GM12878 (cell line): ENCODE data around the gene SNCAIP. TPM values are rescaled to one million over a fixed set of nuclear protein-coding genes. Genes with fewer than 3 reads are reported as not detected.

ENCODE experiments used
- ATAC-seq: fragments of 200-7000 bp; cut with Tn5 transposase; 3 replicates; pipeline ENCODE4 v1.9.1; 2020; ENCODE audit warnings: mild to moderate bottlenecking, moderate library complexity
- BruUV-seq: library from RNA; stranded (reverse); fragments of 400-500 nt; replicated peaks from 2 replicates; lab custom pipeline; 2021; lab: Mats Ljungman, UMichigan
- CTCF ChIA-PET: fragments of 300-600 bp; sonication (Branson Sonifier 250); formaldehyde crosslinking; extraction: SDS; loops from one replicate; lab custom pipeline; 2021; ENCODE audit warnings: inconsistent platforms; lab: Yijun Ruan, JAX
- POLR2A ChIA-PET: fragments of 350-600 bp; formaldehyde crosslinking; extraction: SDS; loops from one replicate; lab custom pipeline; 2021; ENCODE audit warnings: inconsistent platforms; lab: Charles Lee
- RAD21 ChIA-PET: fragments of 300-600 bp; sonication (Branson Sonifier 250); formaldehyde crosslinking; loops from one replicate; lab custom pipeline; 2023; ENCODE audit warnings: antibody characterized with exemption; ENCODE audit not compliant: unreplicated experiment; lab: Charles Lee
- SMC1A ChIA-PET: fragments of 300-600 bp; sonication (Branson Sonifier 250); formaldehyde crosslinking; loops from one replicate; lab custom pipeline; 2023; ENCODE audit not compliant: unreplicated experiment, uncharacterized antibody; lab: Charles Lee
- DNase-seq: peaks from one replicate; pipeline ENCODE4 v3.0.0-alpha.2; 2011; ENCODE audit warnings: low read depth, low spot score
- FAIRE-seq: peaks from 3 replicates; lab custom pipeline; 2011; peaks lifted over from hg19 to GRCh38; lab: Jason Lieb, UNC
- H2AFZ ChIP-seq: 2 replicates; pipeline ENCODE4 v1.6.0; 2011; ENCODE audit warnings: low read depth, low read length, control low read depth; ENCODE audit not compliant: control insufficient read depth
- H3K27ac ChIP-seq: 2 replicates; pipeline ENCODE4 v1.5.1; 2011; ENCODE audit warnings: control low read depth; ENCODE audit not compliant: control insufficient read depth, insufficient read depth
- H3K27me3 ChIP-seq, 2 experiments: replicated peaks in 1 of 2; 2 replicates each; pipeline versions ENCODE4 v1.6.0 to v1.6.1; 2011; ENCODE audit warnings: low read length in 1 of 2; ENCODE audit not compliant: control insufficient read depth in 2 of 2, insufficient read depth in 2 of 2
- H3K36me3 ChIP-seq, 2 experiments: 2 replicates each; pipeline ENCODE4 v1.5.1; 2011; ENCODE audit warnings: low read length in 1 of 2; ENCODE audit not compliant: control insufficient read depth in 2 of 2, insufficient read depth in 2 of 2
- H3K4me1 ChIP-seq: 2 replicates; pipeline ENCODE4 v1.6.1; 2011; ENCODE audit warnings: mild to moderate bottlenecking, low read length, moderate library complexity, mixed read lengths; ENCODE audit not compliant: control insufficient read depth, insufficient read depth
- H3K4me2 ChIP-seq: 2 replicates; pipeline ENCODE4 v1.6.0; 2011; ENCODE audit warnings: control low read depth; ENCODE audit not compliant: control insufficient read depth, insufficient read depth
- H3K4me3 ChIP-seq: fragments of 200-600 bp; sonication (generic); 2 replicates; pipeline ENCODE4 v1.5.1; 2016
- H3K79me2 ChIP-seq: 2 replicates; pipeline ENCODE4 v1.6.0; 2011; ENCODE audit warnings: low read length; ENCODE audit not compliant: control insufficient read depth, insufficient read depth
- H3K9ac ChIP-seq: 2 replicates; pipeline ENCODE4 v1.8.0; 2011; ENCODE audit warnings: low read length, control low read depth, mixed read lengths; ENCODE audit not compliant: control insufficient read depth, insufficient read depth
- H3K9me3 ChIP-seq: replicated peaks from 3 replicates; pipeline ENCODE4 v1.5.1; 2011; ENCODE audit warnings: mild to moderate bottlenecking, low read length; ENCODE audit not compliant: control insufficient read depth, insufficient read depth
- H4K20me1 ChIP-seq: 2 replicates; pipeline ENCODE4 v1.6.0; 2011; ENCODE audit not compliant: control insufficient read depth, insufficient read depth
- BACH1 ChIP-seq: fragments of 450-650 bp; IDR thresholded peaks from 2 replicates; pipeline ENCODE4 v1.6.1; 2017; ENCODE audit warnings: mild to moderate bottlenecking, borderline replicate concordance
- CHD4 ChIP-seq: fragments of 200-600 bp; sonication (generic); IDR thresholded peaks from 2 replicates; pipeline ENCODE4 v1.6.1; 2016; ENCODE audit warnings: mild to moderate bottlenecking
- KAT2A ChIP-seq: conservative IDR thresholded peaks from 2 replicates; pipeline ENCODE4 v1.6.1; 2011; ENCODE audit warnings: low read depth, low read length; ENCODE audit not compliant: control insufficient read depth
- MYC ChIP-seq: IDR thresholded peaks from 2 replicates; pipeline ENCODE4 v1.6.1; 2011; ENCODE audit warnings: mild to moderate bottlenecking, low read length, moderate library complexity, inconsistent platforms; ENCODE audit not compliant: insufficient read depth, insufficient replicate concordance, insufficient read length, severe bottlenecking
- NFXL1 ChIP-seq: fragments of 450-650 bp; IDR thresholded peaks from 2 replicates; pipeline ENCODE4 v1.6.1; 2017; ENCODE audit warnings: antibody characterized with exemption, mild to moderate bottlenecking, borderline replicate concordance
- NFYB ChIP-seq: IDR thresholded peaks from 2 replicates; pipeline ENCODE4 v1.6.1; 2011; ENCODE audit warnings: low read depth, mild to moderate bottlenecking, low read length, improper control_type of control experiment, moderate library complexity; ENCODE audit not compliant: insufficient read depth
- POU2F2 ChIP-seq: IDR thresholded peaks from 3 replicates; pipeline ENCODE4 v1.6.1; 2011; ENCODE audit warnings: low read depth, mild to moderate bottlenecking, low read length, borderline replicate concordance
- YBX1 ChIP-seq: fragments of 450-650 bp; IDR thresholded peaks from 2 replicates; pipeline ENCODE4 v1.6.1; 2016; ENCODE audit warnings: antibody characterized with exemption
- ZNF384 ChIP-seq: IDR thresholded peaks from 2 replicates; pipeline ENCODE4 v1.6.1; 2012; ENCODE audit warnings: low read depth, mild to moderate bottlenecking, low read length, improper control_type of control experiment, borderline replicate concordance
- WGBS: methylation state at CpG from one replicate; pipeline ENCODE4 v1.1.6; 2016; ENCODE audit warnings: low lambda C conversion rate; ENCODE audit not compliant: insufficient replicate concordance, insufficient coverage; ENCODE audit errors: missing lambda C conversion rate; 5-methylcytosine and 5-hydroxymethylcytosine counted together
- in situ Hi-C: fragments of 300-500 bp; cut with MboI; formaldehyde crosslinking; loops from 9 replicates; pipeline ENCODE4 v1.14.3; 2018; ENCODE audit warnings: mixed read lengths
- intact Hi-C: fragments of 100-400 bp; cut with micrococcal nuclease; formaldehyde crosslinking; loops from one replicate; pipeline ENCODE4 v1.14.2; 2022; ENCODE audit not compliant: unreplicated experiment
- polyA plus RNA-seq, 11 experiments: library from polyadenylated mRNA; depleted of rRNA in 4 of 11; unstranded in 6 of 11; stranded (reverse) in 5 of 11; fragments of >200 nt; fragmentation: Nextera tagmentation in 4 of 11; fragmentation: Illumina TruSeq in 1 of 11; extraction: Ambion mirVana in 4 of 11; extraction: Trizol in 1 of 11; gene quantifications; 1 replicate in 1 of 11; 2 replicates in 10 of 11; pipeline versions ENCODE4 v1.2.1 to v1.2.3, GENCODE V29; 2011 to 2016; ENCODE audit warnings: inconsistent platforms in 2 of 11, missing spikeins in 2 of 11, low read depth in 1 of 11
- total RNA-seq, 4 experiments: library from RNA; depleted of rRNA in 3 of 4; stranded (reverse); fragments of >200 nt in 3 of 4; fragmentation: Illumina TruSeq in 1 of 4; extraction: Trizol in 1 of 4; gene quantifications; 2 replicates each; pipeline versions ENCODE4 v1.2.1 to v1.2.3, GENCODE V29; 2013 to 2021
- TF ChIP-seq, protein P1 (sequence below): IDR thresholded peaks from 2 replicates; pipeline ENCODE4 v1.6.1; 2011; ENCODE audit warnings: borderline replicate concordance, low read depth, mild to moderate bottlenecking, moderate library complexity, low read length; ENCODE audit not compliant: insufficient read depth, poor library complexity, severe bottlenecking
- TF ChIP-seq, protein P2 (sequence below): IDR thresholded peaks from 2 replicates; pipeline ENCODE4 v1.6.1; 2011; ENCODE audit warnings: low read depth, mild to moderate bottlenecking, low read length, moderate library complexity, borderline replicate concordance; ENCODE audit errors: extremely low read depth
- TF ChIP-seq, protein P3 (sequence below): IDR thresholded peaks from 2 replicates; pipeline ENCODE4 v1.6.1; 2011; ENCODE audit warnings: borderline replicate concordance, low read depth, mild to moderate bottlenecking, moderate library complexity, mixed read lengths, low read length; ENCODE audit not compliant: insufficient read depth; ENCODE audit errors: extremely low read length

SNCAIP gene
- total and polyA plus RNA-seq, 10 of the 15 experiments (the other 5 are each of a cell fraction or from before 2014, with no cell fraction given) = 0.03 to 0.62 (median 0.16) TPM; not detected in 1

DNA sequence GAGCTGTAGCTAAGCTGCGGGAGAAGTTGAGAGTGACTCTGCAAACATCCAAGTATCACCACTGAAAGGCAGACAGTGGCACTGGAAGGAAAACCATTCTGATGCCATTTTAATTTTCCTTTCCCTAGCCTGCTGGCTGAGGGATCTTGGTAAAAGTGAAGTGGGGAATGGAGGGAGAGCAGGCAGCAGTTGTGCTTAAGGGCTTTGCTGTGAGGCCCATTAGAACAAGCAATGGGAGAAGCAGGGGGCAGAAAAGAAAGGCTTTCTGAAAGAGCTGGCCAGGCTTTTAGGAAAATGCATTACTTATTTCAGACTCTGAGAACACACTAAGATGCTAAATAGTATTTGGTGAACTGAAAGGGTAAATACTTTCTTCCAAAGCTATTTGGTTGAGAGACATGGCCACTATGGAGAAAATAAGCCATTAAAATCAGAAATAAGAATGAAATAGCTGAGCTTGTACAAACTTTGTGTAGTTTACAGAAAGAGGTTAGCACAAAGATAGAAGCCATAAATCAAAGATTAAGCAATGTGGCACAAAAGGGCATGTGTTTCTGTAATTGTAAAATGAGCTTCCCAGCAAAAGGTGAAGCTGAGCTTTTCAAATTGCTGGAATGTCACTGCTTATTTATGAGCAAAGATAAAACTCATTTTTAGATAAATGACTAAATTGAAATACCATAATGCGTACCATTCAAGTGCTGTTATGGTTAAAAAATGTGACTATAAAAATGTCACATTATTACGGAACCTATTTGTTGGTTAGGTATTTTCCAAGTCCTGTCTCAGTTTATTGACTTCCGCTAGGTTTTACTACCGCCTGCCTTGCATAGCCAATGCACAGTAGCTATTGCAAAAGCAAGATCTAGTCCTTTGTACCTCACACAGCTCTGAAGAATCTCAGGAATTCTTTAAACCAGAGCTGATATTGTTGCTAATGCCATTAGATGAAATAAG lies 20.8 kb downstream of the SNCAIP start:
- no peak overlapping the region for H3K9ac ChIP-seq
- no peaks in the 10 kb centered on the region for H3K79me2 ChIP-seq
- no TSS peak for BruUV-seq
- intact Hi-C loops (no loop called here), in situ Hi-C loops (no loop called here)
- RAD21 ChIA-PET = interaction anchor here (0.8 kb wide), 1 partner anchor 80 kb away, joined by 4 read pairs; no protein-coding TSS in a partner anchor
- H3K36me3 ChIP-seq = no peaks in the 10 kb centered on the region
- POLR2A ChIA-PET = interaction anchor here (1.4 kb wide), 1 partner anchor 9 kb away, joined by 3 read pairs; no protein-coding TSS in a partner anchor
- no peak overlapping the region for H3K27ac ChIP-seq
- H4K20me1 ChIP-seq = no peaks in the 10 kb centered on the region
- no peak overlapping the region for H3K4me3 ChIP-seq
- ATAC-seq = no peak
- H3K9me3 ChIP-seq = no peaks in the 10 kb centered on the region
- no peak overlapping the region for H2AFZ ChIP-seq
- H3K4me2 ChIP-seq = no peak overlapping the region
- DNase-seq = no peak
- CTCF ChIA-PET = interaction anchor here (1.2 kb wide), 1 partner anchor 32 kb away, joined by 3 read pairs; no protein-coding TSS in a partner anchor
- H3K4me1 ChIP-seq = no peaks in the 10 kb centered on the region
- SMC1A ChIA-PET = interaction anchor here (1.8 kb wide), 1 partner anchor 36 kb away, joined by 6 read pairs; no protein-coding TSS in a partner anchor
- no peak for FAIRE-seq
- WGBS = 46% methylated on average over 5 of the region's 5 CpGs
- no peaks in the 10 kb centered on the region for H3K27me3 ChIP-seq
- TF ChIP-seq, protein P1, sequence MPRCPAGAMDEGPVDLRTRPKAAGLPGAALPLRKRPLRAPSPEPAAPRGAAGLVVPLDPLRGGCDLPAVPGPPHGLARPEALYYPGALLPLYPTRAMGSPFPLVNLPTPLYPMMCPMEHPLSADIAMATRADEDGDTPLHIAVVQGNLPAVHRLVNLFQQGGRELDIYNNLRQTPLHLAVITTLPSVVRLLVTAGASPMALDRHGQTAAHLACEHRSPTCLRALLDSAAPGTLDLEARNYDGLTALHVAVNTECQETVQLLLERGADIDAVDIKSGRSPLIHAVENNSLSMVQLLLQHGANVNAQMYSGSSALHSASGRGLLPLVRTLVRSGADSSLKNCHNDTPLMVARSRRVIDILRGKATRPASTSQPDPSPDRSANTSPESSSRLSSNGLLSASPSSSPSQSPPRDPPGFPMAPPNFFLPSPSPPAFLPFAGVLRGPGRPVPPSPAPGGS = no peak
- no peak for TF ChIP-seq POU2F2
- TF ChIP-seq YBX1 = no peak
- no peak for TF ChIP-seq ZNF384
- no peak for TF ChIP-seq KAT2A
- TF ChIP-seq CHD4 = no peak
- no peak for TF ChIP-seq NFYB
- TF ChIP-seq NFXL1 = no peak
- TF ChIP-seq, protein P2, sequence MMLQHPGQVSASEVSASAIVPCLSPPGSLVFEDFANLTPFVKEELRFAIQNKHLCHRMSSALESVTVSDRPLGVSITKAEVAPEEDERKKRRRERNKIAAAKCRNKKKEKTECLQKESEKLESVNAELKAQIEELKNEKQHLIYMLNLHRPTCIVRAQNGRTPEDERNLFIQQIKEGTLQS = no peak
- TF ChIP-seq BACH1 = no peak
- TF ChIP-seq, protein P3, sequence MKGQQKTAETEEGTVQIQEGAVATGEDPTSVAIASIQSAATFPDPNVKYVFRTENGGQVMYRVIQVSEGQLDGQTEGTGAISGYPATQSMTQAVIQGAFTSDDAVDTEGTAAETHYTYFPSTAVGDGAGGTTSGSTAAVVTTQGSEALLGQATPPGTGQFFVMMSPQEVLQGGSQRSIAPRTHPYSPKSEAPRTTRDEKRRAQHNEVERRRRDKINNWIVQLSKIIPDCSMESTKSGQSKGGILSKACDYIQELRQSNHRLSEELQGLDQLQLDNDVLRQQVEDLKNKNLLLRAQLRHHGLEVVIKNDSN = no peak
- no peak for TF ChIP-seq MYC
